ENCODE measurements around the gene KRT77. TPM values are rescaled to one million over a fixed set of nuclear protein-coding genes. Genes with fewer than 3 reads are reported as not detected.

Gene KRT77
- total RNA-seq, 1 donor: not detected

- no peak for DNase-seq (ENCODE audit: insufficient read length, low spot score, missing footprints)
- Histone ChIP-seq H3K4me3 (ENCODE audit: insufficient read depth, low read length) (no peak overlapping the region), H3K4me1 (ENCODE audit: insufficient read depth, low read length) (no peaks in the 10 kb centered on the region), H3K27ac (ENCODE audit: low read depth, low read length) (no peak overlapping the region), H2AFZ (ENCODE audit: low read length) (no peak overlapping the region), H3K36me3 (ENCODE audit: insufficient read depth, low read length) (no peaks in the 10 kb centered on the region), H3K9me3 (ENCODE audit: low read depth, low read length) (no peaks in the 10 kb centered on the region), H3K4me2 (ENCODE audit: insufficient read depth, low read length) (no peak overlapping the region), H3K79me2 (ENCODE audit: insufficient read depth, low read length) (no peaks in the 10 kb centered on the region), H4K20me1 (ENCODE audit: insufficient read depth, low read length) (no peaks in the 10 kb centered on the region), H3K27me3 (ENCODE audit: insufficient read depth, low read length) (peaks cover 14% of the 10 kb centered on the region)
- TF ChIP-seq, protein P1, sequence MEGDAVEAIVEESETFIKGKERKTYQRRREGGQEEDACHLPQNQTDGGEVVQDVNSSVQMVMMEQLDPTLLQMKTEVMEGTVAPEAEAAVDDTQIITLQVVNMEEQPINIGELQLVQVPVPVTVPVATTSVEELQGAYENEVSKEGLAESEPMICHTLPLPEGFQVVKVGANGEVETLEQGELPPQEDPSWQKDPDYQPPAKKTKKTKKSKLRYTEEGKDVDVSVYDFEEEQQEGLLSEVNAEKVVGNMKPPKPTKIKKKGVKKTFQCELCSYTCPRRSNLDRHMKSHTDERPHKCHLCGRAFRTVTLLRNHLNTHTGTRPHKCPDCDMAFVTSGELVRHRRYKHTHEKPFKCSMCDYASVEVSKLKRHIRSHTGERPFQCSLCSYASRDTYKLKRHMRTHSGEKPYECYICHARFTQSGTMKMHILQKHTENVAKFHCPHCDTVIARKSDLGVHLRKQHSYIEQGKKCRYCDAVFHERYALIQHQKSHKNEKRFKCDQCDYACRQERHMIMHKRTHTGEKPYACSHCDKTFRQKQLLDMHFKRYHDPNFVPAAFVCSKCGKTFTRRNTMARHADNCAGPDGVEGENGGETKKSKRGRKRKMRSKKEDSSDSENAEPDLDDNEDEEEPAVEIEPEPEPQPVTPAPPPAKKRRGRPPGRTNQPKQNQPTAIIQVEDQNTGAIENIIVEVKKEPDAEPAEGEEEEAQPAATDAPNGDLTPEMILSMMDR (IDR thresholded peaks at IDR 0.05; ENCODE audit: extremely low read depth, low read depth, low read length): no peak
These were observed 46.5 kb upstream of the KRT77 start for GRCh38 chr12:52749827-52750226.

GRCh38 chr12:52748578-52748977, 45.3 kb upstream of the KRT77 start:
- DNase-seq (ENCODE audit: insufficient read length, low spot score, missing footprints): no peak
- no peaks in the 10 kb centered on the region for H3K4me1 ChIP-seq (ENCODE audit: insufficient read depth, low read length)
- H3K9me3 ChIP-seq (ENCODE audit: low read depth, low read length): no peaks in the 10 kb centered on the region
- TF ChIP-seq, protein P1 (IDR thresholded peaks at IDR 0.05; ENCODE audit: extremely low read depth, low read depth, low read length): no peak
- H3K36me3 ChIP-seq (ENCODE audit: insufficient read depth, low read length): no peaks in the 10 kb centered on the region
- H2AFZ ChIP-seq (ENCODE audit: low read length): no peak overlapping the region
- H3K27me3 ChIP-seq (ENCODE audit: insufficient read depth, low read length): peaks cover 9% of the 10 kb centered on the region
- H3K27ac ChIP-seq (ENCODE audit: low read depth, low read length): no peak overlapping the region
- no peaks in the 10 kb centered on the region for H3K79me2 ChIP-seq (ENCODE audit: insufficient read depth, low read length)
- H3K4me2 ChIP-seq (ENCODE audit: insufficient read depth, low read length): no peak overlapping the region
- no peak overlapping the region for H3K4me3 ChIP-seq (ENCODE audit: insufficient read depth, low read length)
- H4K20me1 ChIP-seq (ENCODE audit: insufficient read depth, low read length): no peaks in the 10 kb centered on the region

GRCh38 chr12:52745554-52745953, 42.2 kb upstream of the KRT77 start:
- Histone ChIP-seq H3K36me3 (ENCODE audit: insufficient read depth, low read length) (no peaks in the 10 kb centered on the region), H3K27me3 (ENCODE audit: insufficient read depth, low read length) (peaks cover 9% of the 10 kb centered on the region), H2AFZ (ENCODE audit: low read length) (no peak overlapping the region), H3K4me1 (ENCODE audit: insufficient read depth, low read length) (no peaks in the 10 kb centered on the region), H4K20me1 (ENCODE audit: insufficient read depth, low read length) (no peaks in the 10 kb centered on the region), H3K4me2 (ENCODE audit: insufficient read depth, low read length) (no peak overlapping the region), H3K79me2 (ENCODE audit: insufficient read depth, low read length) (no peaks in the 10 kb centered on the region), H3K4me3 (ENCODE audit: insufficient read depth, low read length) (no peak overlapping the region), H3K9me3 (ENCODE audit: low read depth, low read length) (no peaks in the 10 kb centered on the region), H3K27ac (ENCODE audit: low read depth, low read length) (no peak overlapping the region)
- DNase-seq (ENCODE audit: insufficient read length, low spot score, missing footprints): no peak
- TF ChIP-seq, protein P1 (IDR thresholded peaks at IDR 0.05; ENCODE audit: extremely low read depth, low read depth, low read length): no peak

DNA sequence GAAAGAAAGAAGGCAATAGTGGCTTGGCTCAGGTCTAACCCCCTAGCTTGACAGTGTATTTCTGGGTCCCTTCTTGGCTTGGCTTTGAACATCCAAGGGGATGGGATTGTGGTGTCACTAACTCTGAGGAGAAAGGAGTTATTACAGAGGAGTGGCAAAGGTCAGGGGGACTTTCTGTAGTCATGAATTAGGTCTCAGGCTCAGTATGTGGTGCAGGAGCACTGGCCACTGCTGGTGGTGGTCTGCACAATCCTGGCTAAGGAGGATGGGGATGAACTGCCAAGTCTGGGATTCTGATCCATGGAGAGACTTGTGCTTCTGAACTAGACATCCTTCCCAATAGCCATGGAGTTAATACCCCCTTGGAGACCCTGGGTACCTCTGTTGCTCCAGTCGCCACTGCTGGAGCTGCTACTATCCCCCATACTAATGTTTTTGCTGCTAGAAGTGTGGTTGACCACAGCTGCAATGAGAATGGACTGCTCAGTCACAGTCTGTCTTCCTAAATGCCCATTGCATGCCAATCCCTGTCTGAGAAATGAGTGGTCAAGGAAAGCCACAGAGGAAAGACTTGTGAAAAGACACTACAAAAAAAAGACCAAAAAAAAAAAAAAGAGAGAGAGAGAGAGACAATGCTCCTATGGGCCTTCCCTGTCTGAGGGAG, 41.3 kb upstream of the KRT77 start:
- no peak overlapping the region for H2AFZ ChIP-seq (ENCODE audit: low read length)
- H3K27ac ChIP-seq (ENCODE audit: low read depth, low read length): no peak overlapping the region
- H3K79me2 ChIP-seq (ENCODE audit: insufficient read depth, low read length): no peaks in the 10 kb centered on the region
- no peaks in the 10 kb centered on the region for H3K36me3 ChIP-seq (ENCODE audit: insufficient read depth, low read length)
- TF ChIP-seq, protein P1 (IDR thresholded peaks at IDR 0.05; ENCODE audit: extremely low read depth, low read depth, low read length): no peak
- H3K27me3 ChIP-seq (ENCODE audit: insufficient read depth, low read length): peaks cover 2% of the 10 kb centered on the region
- no peak for DNase-seq (ENCODE audit: insufficient read length, low spot score, missing footprints)
- no peak overlapping the region for H3K4me2 ChIP-seq (ENCODE audit: insufficient read depth, low read length)
- no peaks in the 10 kb centered on the region for H3K4me1 ChIP-seq (ENCODE audit: insufficient read depth, low read length)
- no peaks in the 10 kb centered on the region for H3K9me3 ChIP-seq (ENCODE audit: low read depth, low read length)
- no peaks in the 10 kb centered on the region for H4K20me1 ChIP-seq (ENCODE audit: insufficient read depth, low read length)
- H3K4me3 ChIP-seq (ENCODE audit: insufficient read depth, low read length): no peak overlapping the region

Data from osteoblast (primary cell).